Thymus (tissue), 11 donors: Measurements from ENCODE around the gene MYO18B. TPM values are rescaled to one million over a fixed set of nuclear protein-coding genes. Genes with fewer than 3 reads are reported as not detected.

Experiments used
- DNase-seq, 9 donors: peaks; one replicate each; pipeline ENCODE4 v3.0.0-alpha.2; 2013; ENCODE audit warnings: low spot score in 9 of 9, low read depth in 6 of 9, missing footprints in 1 of 9
- H3K27ac ChIP-seq, 2 donors: one replicate each; pipeline ENCODE4 v1.5.1; 2013; ENCODE audit warnings: control low read depth in 1 of 2, low read depth in 1 of 2, low read length in 1 of 2, mild to moderate bottlenecking in 1 of 2, moderate library complexity in 1 of 2
- H3K27me3 ChIP-seq, 2 donors: one replicate each; pipeline ENCODE4 v1.5.1; 2013; ENCODE audit warnings: low read length in 1 of 2; ENCODE audit not compliant: control insufficient read depth in 2 of 2, insufficient read depth in 1 of 2
- H3K36me3 ChIP-seq, 2 donors: one replicate each; pipeline ENCODE4 v1.5.1; 2013; ENCODE audit warnings: low read length in 1 of 2, mild to moderate bottlenecking in 1 of 2, moderate library complexity in 1 of 2; ENCODE audit not compliant: control insufficient read depth in 2 of 2, insufficient read depth in 2 of 2
- H3K4me1 ChIP-seq, 2 donors: one replicate each; pipeline ENCODE4 v1.5.1; 2013; ENCODE audit warnings: low read length in 2 of 2; ENCODE audit not compliant: control insufficient read depth in 2 of 2, insufficient read depth in 2 of 2
- H3K4me3 ChIP-seq, 2 donors: one replicate each; pipeline ENCODE4 v1.5.1; 2013; ENCODE audit warnings: low read length in 2 of 2, control low read depth in 1 of 2, mild to moderate bottlenecking in 1 of 2
- H3K9me3 ChIP-seq, 2 donors: one replicate each; pipeline ENCODE4 v1.5.1; 2013; ENCODE audit warnings: low read length in 1 of 2, mild to moderate bottlenecking in 1 of 2; ENCODE audit not compliant: control insufficient read depth in 2 of 2, insufficient read depth in 1 of 2
- WGBS: extraction: QIAGEN DNeasy Blood & Tissue Kit; methylation state at CpG from one replicate; pipeline ENCODE4 v1.1.7; 2013; 5-methylcytosine and 5-hydroxymethylcytosine counted together
- polyA plus RNA-seq: library from polyadenylated mRNA; stranded (reverse); fragments of 200-250 nt; gene quantifications from one replicate; pipeline ENCODE4 v1.2.3, GENCODE V29; 2013
- total RNA-seq: library from RNA; stranded (reverse); fragments of 120-200 nt; gene quantifications from one replicate; pipeline ENCODE4 v1.2.4, GENCODE V29; 2013
- donor health status: healthy.

MYO18B gene
- total and polyA plus RNA-seq, 2 donors = 2.4 to 13.8 TPM

DNA sequence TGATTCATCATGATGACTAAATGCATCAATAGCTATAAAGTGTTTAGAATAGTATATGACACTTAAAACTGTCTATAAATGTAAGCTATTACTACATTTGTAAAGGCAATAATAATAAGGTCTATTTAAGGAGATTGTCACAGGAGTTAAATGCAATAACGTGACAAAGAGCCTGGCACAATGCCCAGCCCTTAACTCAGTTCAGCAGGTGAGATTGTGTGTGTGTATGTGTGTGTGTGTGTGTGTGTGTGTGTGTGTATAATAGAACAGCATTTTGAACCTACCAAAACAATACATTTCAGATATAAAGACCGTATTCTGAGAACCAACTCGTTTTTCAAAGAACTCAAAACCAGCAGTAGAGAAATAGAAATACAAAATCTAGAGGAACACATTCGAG is 177.5 kb downstream of the MYO18B start:
- Histone ChIP-seq H3K27ac (no peak overlapping the region), H3K27me3 (no peaks in the 10 kb centered on the region), H3K36me3 (no peaks in the 10 kb centered on the region), H3K4me1 (no peaks in the 10 kb centered on the region), H3K9me3 (no peaks in the 10 kb centered on the region), H3K4me3 (no peak overlapping the region)
- WGBS = 79% methylated on average over 4 of the region's 4 CpGs
- no peak for DNase-seq

DNA sequence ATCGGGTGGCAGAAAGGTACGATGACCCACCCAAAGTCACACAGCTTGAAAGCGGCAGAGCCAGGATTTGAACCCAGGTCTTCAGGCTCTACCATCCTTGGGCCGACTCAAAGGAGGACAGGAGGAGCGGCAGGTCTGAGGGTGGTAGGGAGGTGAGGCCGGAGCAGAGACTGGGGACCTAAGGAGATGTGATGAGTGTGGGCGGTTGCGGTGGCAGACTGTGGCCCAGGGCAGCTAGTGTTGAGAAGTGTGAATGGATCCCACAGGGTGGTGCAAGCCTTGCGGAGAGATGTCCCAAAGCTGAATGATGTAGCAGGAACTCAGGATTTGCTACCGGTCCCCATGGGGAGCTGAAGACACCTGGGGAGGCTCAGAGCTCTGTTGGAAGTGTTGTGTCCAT is 180.2 kb downstream of the MYO18B start:
- Histone ChIP-seq H3K4me3 (no peak overlapping the region), H3K27me3 (no peaks in the 10 kb centered on the region), H3K4me1 (no peaks in the 10 kb centered on the region), H3K9me3 (no peaks in the 10 kb centered on the region), H3K36me3 (no peaks in the 10 kb centered on the region), H3K27ac (no peak overlapping the region)
- WGBS = 95% methylated on average over 10 of the region's 10 CpGs
- DNase-seq = no peak

DNA sequence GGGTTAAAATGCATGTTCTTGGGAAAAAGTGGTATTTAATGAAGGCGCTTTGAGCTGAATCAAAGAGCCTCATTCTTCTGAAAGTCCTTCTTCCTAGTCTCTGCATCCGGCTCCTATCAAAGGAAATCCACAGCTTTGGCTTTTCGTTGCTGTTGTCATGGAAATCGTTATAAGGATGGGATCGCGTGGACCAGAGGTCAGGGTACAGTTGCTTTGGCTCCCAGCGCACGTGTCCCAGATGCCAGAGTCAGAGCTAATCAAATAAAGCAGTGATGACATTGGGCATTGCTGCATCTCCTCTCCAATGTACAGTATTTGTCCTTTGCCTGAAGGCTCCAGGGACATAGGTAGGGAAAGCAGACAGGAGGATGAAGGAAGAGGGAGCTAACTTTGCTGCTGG is 181.9 kb downstream of the MYO18B start:
- no peaks in the 10 kb centered on the region for H3K27me3 ChIP-seq
- no peaks in the 10 kb centered on the region for H3K9me3 ChIP-seq
- H3K4me3 ChIP-seq = no peak overlapping the region
- DNase-seq = no peak
- H3K36me3 ChIP-seq = no peaks in the 10 kb centered on the region
- WGBS = 70% methylated on average over 8 of the region's 8 CpGs
- no peaks in the 10 kb centered on the region for H3K4me1 ChIP-seq
- no peak overlapping the region for H3K27ac ChIP-seq

DNA sequence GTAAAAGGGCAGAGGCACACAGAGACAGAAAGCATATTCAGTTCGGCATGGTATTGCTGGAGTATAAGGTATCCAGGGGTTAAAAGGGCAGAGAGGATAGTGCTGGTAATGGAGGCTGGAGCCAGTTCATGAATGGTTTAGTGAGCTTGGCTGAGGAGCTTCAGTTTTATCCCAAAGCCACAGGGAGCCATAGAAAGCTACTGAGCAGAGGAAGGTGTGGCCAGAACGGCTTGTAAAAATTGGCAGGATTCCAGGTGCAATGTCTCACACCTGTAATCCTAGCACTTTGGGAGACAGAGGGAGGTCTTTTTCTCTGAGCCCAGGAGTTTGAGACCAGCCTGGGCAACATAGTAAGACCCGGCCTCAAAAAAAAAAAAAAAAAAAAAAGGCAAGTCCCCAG is 186.1 kb downstream of the MYO18B start:
- Histone ChIP-seq H3K27ac (no peak overlapping the region), H3K9me3 (no peaks in the 10 kb centered on the region), H3K4me3 (no peak overlapping the region), H3K4me1 (no peaks in the 10 kb centered on the region), H3K36me3 (no peaks in the 10 kb centered on the region), H3K27me3 (no peaks in the 10 kb centered on the region)
- DNase-seq = no peak
- 81% methylated on average over 3 of the region's 3 CpGs for WGBS

DNA sequence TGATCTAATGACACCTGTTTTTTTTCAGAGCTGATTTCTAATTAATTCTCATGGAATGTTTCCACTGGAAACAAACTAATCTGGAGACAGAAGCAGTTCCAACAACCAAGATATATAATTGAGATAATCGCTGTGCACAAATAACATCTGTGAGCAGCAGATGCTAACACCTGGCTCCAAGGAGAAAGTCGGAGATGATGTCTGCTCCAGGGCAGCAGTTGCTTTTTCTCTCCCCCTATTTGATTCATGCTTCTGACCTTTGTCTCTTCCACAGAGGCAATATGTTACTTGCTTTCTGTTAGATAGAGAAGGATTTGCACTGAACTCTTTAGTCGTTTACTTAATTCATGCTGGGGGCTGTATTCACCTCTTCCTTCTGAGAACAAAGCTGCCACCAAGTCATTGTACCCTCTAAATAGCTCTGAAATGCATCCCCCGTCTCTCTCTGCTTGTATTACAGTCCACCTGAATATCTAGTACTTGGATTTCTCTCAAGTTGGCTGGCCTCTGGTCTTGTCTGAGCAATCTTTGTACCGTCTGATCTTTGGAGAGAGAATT is 187.4 kb downstream of the MYO18B start:
- H3K27me3 ChIP-seq = no peaks in the 10 kb centered on the region
- no peaks in the 10 kb centered on the region for H3K4me1 ChIP-seq
- no peaks in the 10 kb centered on the region for H3K9me3 ChIP-seq
- 81% methylated on average over 5 of the region's 5 CpGs for WGBS
- DNase-seq = no peak
- H3K4me3 ChIP-seq = no peak overlapping the region
- no peak overlapping the region for H3K27ac ChIP-seq
- no peaks in the 10 kb centered on the region for H3K36me3 ChIP-seq

DNA sequence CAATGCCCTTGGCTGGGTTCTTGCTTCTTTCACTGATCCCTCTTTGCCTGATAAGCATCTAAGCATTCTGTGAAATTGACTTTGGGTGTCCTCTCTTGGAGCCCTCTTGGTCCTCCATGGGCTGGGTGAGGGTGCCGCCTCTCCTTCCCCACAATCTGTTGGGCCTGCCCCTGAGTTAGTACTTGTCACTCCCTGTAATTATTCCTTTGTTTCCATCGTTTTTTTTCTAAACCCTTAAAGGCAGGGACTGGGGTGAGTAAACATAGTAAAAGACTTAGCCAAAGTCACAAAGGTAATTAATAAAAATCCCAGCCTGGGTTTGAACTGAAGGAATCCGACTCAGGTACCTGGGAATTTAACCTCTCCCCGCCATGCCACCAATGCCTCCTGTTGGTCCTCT is 188.1 kb downstream of the MYO18B start:
- Histone ChIP-seq H3K27me3 (no peaks in the 10 kb centered on the region), H3K4me1 (no peaks in the 10 kb centered on the region), H3K27ac (no peak overlapping the region), H3K36me3 (no peaks in the 10 kb centered on the region), H3K4me3 (no peak overlapping the region), H3K9me3 (no peaks in the 10 kb centered on the region)
- WGBS = 72% methylated on average over 4 of the region's 4 CpGs
- no peak for DNase-seq

DNA sequence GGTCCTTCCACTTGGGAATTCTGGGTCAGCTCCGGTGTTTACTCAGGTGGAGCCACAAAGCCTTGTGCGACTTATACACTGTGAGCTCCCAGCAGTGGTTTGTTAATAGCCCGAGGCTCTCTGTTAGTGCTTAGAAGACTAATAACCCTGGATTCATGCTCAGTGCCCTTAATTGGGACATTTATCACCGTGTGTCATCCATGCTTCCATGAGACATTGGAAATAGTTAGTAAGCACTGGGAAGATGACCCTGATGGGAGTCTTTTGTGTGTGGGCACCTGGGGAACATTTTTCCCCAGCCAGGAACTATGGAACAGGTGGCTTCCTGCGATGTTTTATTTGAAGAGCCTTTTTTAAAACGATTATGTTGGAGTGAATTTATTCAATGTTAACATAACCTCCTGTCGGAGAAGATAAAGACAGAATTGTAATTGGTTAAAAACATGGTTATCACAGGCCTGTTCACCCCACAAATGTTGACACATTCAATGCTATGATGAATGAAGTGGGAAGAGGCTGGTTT is 188.9 kb downstream of the MYO18B start:
- Histone ChIP-seq H3K27me3 (peaks cover 0 to 6% of the 10 kb centered on the region in 2 donors), H3K27ac (no peak overlapping the region), H3K36me3 (no peaks in the 10 kb centered on the region), H3K4me1 (no peaks in the 10 kb centered on the region), H3K4me3 (no peak overlapping the region), H3K9me3 (no peaks in the 10 kb centered on the region)
- 89% methylated on average over 7 of the region's 7 CpGs for WGBS
- DNase-seq = no peak

DNA sequence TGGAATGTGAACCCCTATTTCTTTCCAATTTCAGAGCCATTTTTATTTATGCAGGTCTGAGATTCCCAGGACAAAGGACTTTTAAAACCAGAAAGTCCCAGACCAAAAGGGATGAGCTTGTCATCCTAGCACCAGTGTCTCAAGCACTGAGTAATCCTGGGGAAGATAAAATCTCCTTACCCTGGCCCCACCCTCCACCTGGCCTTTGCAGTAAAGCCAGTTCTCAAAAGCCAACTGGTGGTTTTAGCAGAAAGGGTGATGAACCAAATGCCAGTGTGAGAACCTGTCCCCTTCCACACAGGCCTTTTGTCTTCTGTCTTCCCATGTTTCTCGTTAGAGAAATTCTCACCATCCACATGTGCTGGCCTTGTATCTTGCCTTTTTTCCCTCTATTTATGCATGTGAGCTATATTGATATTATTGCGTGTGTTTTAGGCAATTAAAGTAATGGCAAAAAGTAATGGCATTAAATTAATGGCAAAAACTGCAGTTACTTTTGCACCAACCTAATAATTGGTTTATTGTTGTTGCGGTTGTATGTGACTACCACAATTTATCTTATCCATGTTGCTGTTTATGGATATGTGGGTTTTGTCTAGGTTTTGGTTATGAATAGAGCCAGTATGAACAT is 191.3 kb downstream of the MYO18B start:
- Histone ChIP-seq H3K4me3 (no peak overlapping the region), H3K9me3 (no peaks in the 10 kb centered on the region), H3K27ac (no peak overlapping the region), H3K27me3 (peaks cover 0 to 6% of the 10 kb centered on the region in 2 donors), H3K4me1 (no peaks in the 10 kb centered on the region), H3K36me3 (no peaks in the 10 kb centered on the region)
- 79% methylated on average over 3 of the region's 3 CpGs for WGBS
- DNase-seq = no peak

DNA sequence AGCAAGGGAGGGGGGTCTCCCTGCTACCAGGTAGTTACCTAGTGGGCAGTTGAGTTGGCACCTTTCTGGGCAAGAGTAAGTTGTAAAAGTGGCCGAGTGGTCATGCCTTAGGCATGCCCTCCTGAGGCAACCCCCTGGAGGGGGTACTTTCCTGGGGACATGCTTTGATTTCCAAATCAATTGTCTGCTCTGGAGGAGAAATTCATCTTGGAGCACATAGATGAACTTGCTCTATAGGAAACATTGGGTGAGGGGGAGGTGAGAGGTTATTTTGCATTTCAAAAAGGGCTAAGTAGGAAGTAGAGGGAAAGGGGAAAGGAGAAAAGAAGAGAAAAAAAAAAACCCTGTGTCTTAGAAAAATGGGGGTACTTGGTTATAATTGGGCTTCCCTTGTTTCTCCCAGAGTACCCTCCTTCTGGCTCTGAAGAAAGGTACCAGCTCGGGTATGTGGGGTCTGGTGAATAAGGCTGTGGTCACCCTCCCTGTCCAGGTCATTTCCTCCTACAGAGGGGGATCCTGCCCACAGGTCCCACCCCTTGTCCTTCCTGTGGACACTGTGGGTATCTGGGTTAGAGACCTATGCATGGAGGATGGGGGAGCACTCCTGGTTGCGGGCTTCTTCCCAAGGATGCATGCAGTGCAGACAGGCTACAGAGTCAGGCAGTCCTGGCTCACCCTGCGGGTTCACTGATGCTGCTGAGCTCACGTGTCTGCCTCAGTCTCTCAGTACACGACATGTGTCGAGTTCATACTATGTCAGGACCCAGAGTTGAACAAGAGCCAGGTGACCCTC is 193.5 kb downstream of the MYO18B start:
- H3K27ac ChIP-seq = no peak overlapping the region
- no peaks in the 10 kb centered on the region for H3K4me1 ChIP-seq
- H3K4me3 ChIP-seq = no peak overlapping the region
- no peaks in the 10 kb centered on the region for H3K9me3 ChIP-seq
- H3K36me3 ChIP-seq = no peaks in the 10 kb centered on the region
- DNase-seq = no peak
- WGBS = 49% methylated on average over 7 of the region's 7 CpGs
- peaks cover 0 to 6% of the 10 kb centered on the region in 2 donors for H3K27me3 ChIP-seq
